ENCODE results near the gene PRRC2A.

GRCh38 chr6:31658158-31658688, 37.7 kb downstream of the PRRC2A start:
- no peak for TF ChIP-seq ZNF530 (tag by site-specific recombination; IDR thresholded peaks at IDR 0.05; ENCODE audit: low read depth)
- no peak for TF ChIP-seq CTCF (tag by site-specific recombination; IDR thresholded peaks at IDR 0.05)
- TF ChIP-seq, protein P1, sequence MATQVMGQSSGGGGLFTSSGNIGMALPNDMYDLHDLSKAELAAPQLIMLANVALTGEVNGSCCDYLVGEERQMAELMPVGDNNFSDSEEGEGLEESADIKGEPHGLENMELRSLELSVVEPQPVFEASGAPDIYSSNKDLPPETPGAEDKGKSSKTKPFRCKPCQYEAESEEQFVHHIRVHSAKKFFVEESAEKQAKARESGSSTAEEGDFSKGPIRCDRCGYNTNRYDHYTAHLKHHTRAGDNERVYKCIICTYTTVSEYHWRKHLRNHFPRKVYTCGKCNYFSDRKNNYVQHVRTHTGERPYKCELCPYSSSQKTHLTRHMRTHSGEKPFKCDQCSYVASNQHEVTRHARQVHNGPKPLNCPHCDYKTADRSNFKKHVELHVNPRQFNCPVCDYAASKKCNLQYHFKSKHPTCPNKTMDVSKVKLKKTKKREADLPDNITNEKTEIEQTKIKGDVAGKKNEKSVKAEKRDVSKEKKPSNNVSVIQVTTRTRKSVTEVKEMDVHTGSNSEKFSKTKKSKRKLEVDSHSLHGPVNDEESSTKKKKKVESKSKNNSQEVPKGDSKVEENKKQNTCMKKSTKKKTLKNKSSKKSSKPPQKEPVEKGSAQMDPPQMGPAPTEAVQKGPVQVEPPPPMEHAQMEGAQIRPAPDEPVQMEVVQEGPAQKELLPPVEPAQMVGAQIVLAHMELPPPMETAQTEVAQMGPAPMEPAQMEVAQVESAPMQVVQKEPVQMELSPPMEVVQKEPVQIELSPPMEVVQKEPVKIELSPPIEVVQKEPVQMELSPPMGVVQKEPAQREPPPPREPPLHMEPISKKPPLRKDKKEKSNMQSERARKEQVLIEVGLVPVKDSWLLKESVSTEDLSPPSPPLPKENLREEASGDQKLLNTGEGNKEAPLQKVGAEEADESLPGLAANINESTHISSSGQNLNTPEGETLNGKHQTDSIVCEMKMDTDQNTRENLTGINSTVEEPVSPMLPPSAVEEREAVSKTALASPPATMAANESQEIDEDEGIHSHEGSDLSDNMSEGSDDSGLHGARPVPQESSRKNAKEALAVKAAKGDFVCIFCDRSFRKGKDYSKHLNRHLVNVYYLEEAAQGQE (tag by site-specific recombination; IDR thresholded peaks at IDR 0.05): no peak
- no peak for TF ChIP-seq ZNF324 (tag by site-specific recombination; IDR thresholded peaks at IDR 0.05)
- no peak for TF ChIP-seq ZBTB7A (tag by site-specific recombination; IDR thresholded peaks at IDR 0.05; ENCODE audit: low read depth)
- TF ChIP-seq ZNF24 (tag by site-specific recombination; IDR thresholded peaks at IDR 0.05): no peak
- no peak for TF ChIP-seq ZNF211 (tag by site-specific recombination; IDR thresholded peaks at IDR 0.05; ENCODE audit: low read depth)
